Thoracic aorta (tissue), 2 donors: ENCODE data around the gene FMNL2. TPM values are rescaled to one million over a fixed set of nuclear protein-coding genes. Genes with fewer than 3 reads are reported as not detected.

Experiments used
- ATAC-seq: fragments of 150-250 bp; one replicate; pipeline ENCODE4 v1.8.0; 2017; ENCODE audit warnings: low read depth; ENCODE audit not compliant: insufficient number of reproducible peaks, low FRiP score
- DNase-seq: peaks from one replicate; pipeline ENCODE4 v3.0.0-alpha.2; 2020; ENCODE audit warnings: low spot score
- H3K27ac ChIP-seq, 2 donors: fragments of 200-600 bp; sonication (generic); 1 replicate in 1 of 2; 2 replicates in 1 of 2; pipeline ENCODE4 v1.5.1; 2016; ENCODE audit warnings: mild to moderate bottlenecking in 2 of 2, moderate library complexity in 2 of 2
- H3K27me3 ChIP-seq: fragments of 200-600 bp; sonication (generic); replicated peaks from 2 replicates; pipeline ENCODE4 v1.6.0; 2016; ENCODE audit warnings: mild to moderate bottlenecking; ENCODE audit not compliant: insufficient read depth
- H3K36me3 ChIP-seq: fragments of 200-600 bp; sonication (generic); one replicate; pipeline ENCODE4 v1.5.1; 2016
- H3K4me1 ChIP-seq, 2 donors: fragments of 200-600 bp; sonication (generic); 1 replicate in 1 of 2; 2 replicates in 1 of 2; pipeline versions ENCODE4 v1.5.1 to v1.6.0; 2016; ENCODE audit warnings: low read depth in 2 of 2, mild to moderate bottlenecking in 1 of 2; ENCODE audit not compliant: control insufficient read depth in 1 of 2
- H3K4me3 ChIP-seq: fragments of 200-600 bp; sonication (generic); 2 replicates; pipeline ENCODE4 v1.5.1; 2016; ENCODE audit warnings: mild to moderate bottlenecking
- H3K9me3 ChIP-seq: fragments of 200-600 bp; sonication (generic); 2 replicates; pipeline ENCODE4 v1.5.1; 2016
- total RNA-seq, 2 donors: library from RNA; depleted of rRNA; stranded (reverse); fragments of >200 nt; gene quantifications; one replicate each; pipeline versions ENCODE4 v1.1.0 to v1.2.3, GENCODE V29; 2016
- TF ChIP-seq, protein P1 (sequence below): fragments of 200-600 bp; sonication (generic); IDR thresholded peaks from one replicate; pipeline ENCODE4 v1.5.1; 2019; ENCODE audit warnings: antibody characterized with exemption

The FMNL2 gene
- total RNA-seq, 2 donors from 2014 or later, result 30.6 to 87.0 TPM

DNA sequence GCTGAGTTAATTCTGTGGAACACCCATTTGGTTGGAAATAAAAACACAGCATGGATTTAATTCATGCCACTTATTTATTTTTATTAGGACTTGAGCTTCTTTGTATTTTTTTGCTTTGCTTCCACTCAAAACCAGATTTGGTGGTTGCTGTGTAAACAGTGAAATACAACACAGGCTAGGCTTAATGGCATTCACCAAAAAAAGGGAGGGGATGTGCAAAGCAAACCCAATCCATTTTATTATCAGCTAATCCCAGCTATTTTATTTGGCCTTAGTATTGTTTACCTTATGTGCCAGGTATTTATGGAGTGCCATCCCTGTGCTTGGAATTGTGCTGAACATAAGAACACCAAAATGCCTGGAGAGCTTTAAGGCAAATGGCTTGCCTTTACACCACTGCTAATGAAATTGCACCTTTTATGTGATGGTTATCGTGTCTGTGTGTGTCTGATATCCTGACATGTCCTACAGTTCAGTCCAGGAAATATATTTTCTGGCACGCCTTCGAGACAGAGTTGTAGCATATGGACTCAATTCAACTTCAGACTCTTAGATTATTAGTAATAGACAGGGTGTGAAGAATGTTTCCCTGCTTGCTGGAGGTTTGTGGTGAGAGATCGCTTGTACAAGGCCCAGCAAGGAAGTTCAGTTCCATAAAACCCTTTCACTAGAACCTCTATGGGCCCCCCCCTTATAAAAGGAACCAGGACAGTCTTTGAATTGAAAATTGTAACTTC is 282.6 kb downstream of the FMNL2 start:
- TF ChIP-seq, protein P1, sequence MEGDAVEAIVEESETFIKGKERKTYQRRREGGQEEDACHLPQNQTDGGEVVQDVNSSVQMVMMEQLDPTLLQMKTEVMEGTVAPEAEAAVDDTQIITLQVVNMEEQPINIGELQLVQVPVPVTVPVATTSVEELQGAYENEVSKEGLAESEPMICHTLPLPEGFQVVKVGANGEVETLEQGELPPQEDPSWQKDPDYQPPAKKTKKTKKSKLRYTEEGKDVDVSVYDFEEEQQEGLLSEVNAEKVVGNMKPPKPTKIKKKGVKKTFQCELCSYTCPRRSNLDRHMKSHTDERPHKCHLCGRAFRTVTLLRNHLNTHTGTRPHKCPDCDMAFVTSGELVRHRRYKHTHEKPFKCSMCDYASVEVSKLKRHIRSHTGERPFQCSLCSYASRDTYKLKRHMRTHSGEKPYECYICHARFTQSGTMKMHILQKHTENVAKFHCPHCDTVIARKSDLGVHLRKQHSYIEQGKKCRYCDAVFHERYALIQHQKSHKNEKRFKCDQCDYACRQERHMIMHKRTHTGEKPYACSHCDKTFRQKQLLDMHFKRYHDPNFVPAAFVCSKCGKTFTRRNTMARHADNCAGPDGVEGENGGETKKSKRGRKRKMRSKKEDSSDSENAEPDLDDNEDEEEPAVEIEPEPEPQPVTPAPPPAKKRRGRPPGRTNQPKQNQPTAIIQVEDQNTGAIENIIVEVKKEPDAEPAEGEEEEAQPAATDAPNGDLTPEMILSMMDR, result no peak
- Histone ChIP-seq H3K36me3 (peaks cover 10% of the 10 kb centered on the region), H3K4me1 (peaks cover 6 to 24% of the 10 kb centered on the region in 2 donors), H3K27me3 (no peaks in the 10 kb centered on the region), H3K27ac (no peak overlapping the region), H3K4me3 (no peak overlapping the region), H3K9me3 (no peaks in the 10 kb centered on the region)
- DNase-seq, result no peak
- no peak for ATAC-seq

DNA sequence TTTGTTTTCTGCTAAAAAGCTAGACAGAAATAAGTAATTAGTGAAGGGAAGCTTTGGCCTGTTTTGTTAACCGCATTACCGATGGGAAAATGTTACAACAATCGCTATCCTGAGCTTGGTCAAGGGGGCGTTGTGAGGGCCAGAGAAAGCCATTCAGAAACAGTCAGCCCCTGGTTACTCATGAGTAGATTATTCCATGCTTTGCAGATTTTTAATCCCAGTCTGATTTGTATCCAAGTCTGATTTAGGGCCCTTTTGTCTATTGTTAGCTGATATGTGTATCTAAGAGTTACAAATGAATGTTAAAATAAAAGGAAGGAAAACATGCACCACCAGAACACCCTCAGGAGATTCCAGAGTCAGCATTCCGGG is 283.2 kb downstream of the FMNL2 start:
- no peak overlapping the region for H3K4me3 ChIP-seq
- DNase-seq (no peak), ATAC-seq (no peak)
- no peaks in the 10 kb centered on the region for H3K27me3 ChIP-seq
- no peaks in the 10 kb centered on the region for H3K9me3 ChIP-seq
- peaks cover 10% of the 10 kb centered on the region for H3K36me3 ChIP-seq
- H3K4me1 ChIP-seq, result peaks cover under 1 to 19% of the 10 kb centered on the region in 2 donors
- TF ChIP-seq, protein P1, result no peak
- no peak overlapping the region for H3K27ac ChIP-seq

DNA sequence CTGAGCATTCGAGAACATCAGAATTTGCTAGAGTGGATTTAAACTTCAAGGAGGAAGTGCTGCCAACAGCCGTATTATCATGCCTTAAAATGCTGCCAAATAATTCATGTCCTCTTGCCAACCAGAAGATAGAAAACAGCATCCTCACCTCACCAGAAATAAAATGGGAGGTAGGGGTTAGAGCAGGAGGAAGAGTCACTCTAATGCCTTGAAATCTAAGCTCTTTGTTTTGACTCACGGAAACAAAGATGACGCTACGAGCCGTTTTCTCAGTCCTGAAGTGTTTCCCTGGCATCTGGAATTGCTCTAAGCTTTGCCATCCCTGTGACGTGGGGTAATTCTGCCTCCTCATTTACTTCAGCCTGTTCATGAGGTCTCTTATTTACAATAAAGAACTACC is 285.2 kb downstream of the FMNL2 start:
- Histone ChIP-seq H3K27ac (no peak overlapping the region), H3K9me3 (no peaks in the 10 kb centered on the region), H3K4me3 (no peak overlapping the region), H3K27me3 (no peaks in the 10 kb centered on the region), H3K4me1 (peaks cover 0 to 8% of the 10 kb centered on the region in 2 donors), H3K36me3 (peaks cover 5% of the 10 kb centered on the region)
- no peak for DNase-seq
- TF ChIP-seq, protein P1, result no peak
- no peak for ATAC-seq

DNA sequence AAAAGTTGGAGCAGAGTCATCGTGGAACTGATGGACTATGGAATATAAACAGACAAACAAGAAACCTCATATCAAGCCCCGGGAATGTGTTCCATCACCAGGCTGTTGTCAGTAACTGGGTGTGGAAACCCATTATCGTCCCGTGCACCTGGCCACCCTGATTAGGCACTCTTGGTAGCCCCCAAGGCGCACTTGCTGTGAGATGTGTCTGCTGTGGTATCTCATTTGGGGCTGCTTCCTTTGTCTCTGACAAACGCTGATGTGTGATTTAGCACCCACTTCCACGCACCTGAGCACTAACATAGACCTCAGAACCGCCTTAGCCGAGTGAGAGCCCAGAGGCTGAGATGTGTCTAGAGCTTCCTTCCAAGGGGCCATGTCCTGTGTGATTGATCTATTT is 286.0 kb downstream of the FMNL2 start:
- peaks cover 5% of the 10 kb centered on the region for H3K36me3 ChIP-seq
- H3K4me1 ChIP-seq, result peaks cover 0 to 8% of the 10 kb centered on the region in 2 donors
- H3K27ac ChIP-seq, result no peak overlapping the region
- TF ChIP-seq, protein P1, result no peak
- H3K9me3 ChIP-seq, result no peaks in the 10 kb centered on the region
- DNase-seq (no peak), ATAC-seq (no peak)
- no peak overlapping the region for H3K4me3 ChIP-seq
- no peaks in the 10 kb centered on the region for H3K27me3 ChIP-seq

DNA sequence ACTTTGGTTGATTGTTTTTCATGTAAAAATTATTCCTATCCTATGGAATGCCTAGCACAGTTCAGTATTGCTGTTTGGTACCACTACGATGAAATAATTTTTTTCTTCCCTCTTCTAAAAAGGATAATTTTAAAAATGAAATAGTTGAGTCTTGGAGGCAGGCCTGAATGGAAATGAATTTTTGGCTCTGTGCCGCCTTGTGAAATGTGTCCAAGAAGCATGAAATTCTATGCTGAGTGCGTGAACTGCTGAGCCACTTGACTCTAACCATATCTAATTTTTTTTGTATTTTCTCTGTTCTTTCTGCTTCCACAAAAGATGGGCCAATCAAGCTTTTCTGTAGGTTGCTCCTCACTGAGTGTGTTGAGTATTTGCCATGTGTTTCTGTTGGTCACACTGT is 287.2 kb downstream of the FMNL2 start:
- no peak overlapping the region for H3K27ac ChIP-seq
- DNase-seq, result no peak
- no peaks in the 10 kb centered on the region for H3K27me3 ChIP-seq
- ATAC-seq, result no peak
- H3K36me3 ChIP-seq, result peaks cover 5% of the 10 kb centered on the region
- TF ChIP-seq, protein P1, result no peak
- H3K9me3 ChIP-seq, result no peaks in the 10 kb centered on the region
- peaks cover 0 to 8% of the 10 kb centered on the region in 2 donors for H3K4me1 ChIP-seq
- no peak overlapping the region for H3K4me3 ChIP-seq
